MM.1S (cell line): ENCODE measurements around the gene TFDP1.

Experiments
- CTCF ChIP-seq: fragments of 300-600 bp; sonication (generic); IDR thresholded peaks from 2 replicates; pipeline ENCODE4 v1.5.1; 2016; ENCODE audit warnings: antibody characterized with exemption, low read length, mixed read lengths
- EZH2 ChIP-seq: fragments of 300-600 bp; sonication (generic); optimal IDR thresholded peaks from 2 replicates; pipeline ENCODE3; 2017; ENCODE audit warnings: low read depth, mild to moderate bottlenecking, antibody characterized with exemption, low read length, mixed read lengths
- EZH2phosphoT487 ChIP-seq: fragments of 300-600 bp; sonication (generic); IDR thresholded peaks from 2 replicates; pipeline ENCODE4 v1.6.1; 2018; ENCODE audit warnings: antibody characterized with exemption, low read length

- TF ChIP-seq CTCF: no peak
- no peak for TF ChIP-seq EZH2
- TF ChIP-seq EZH2phosphoT487: no peak
These were observed 33.4 kb downstream of the TFDP1 start for GRCh38 chr13:113617961-113618360.
